Measurements from ENCODE around the gene RPGRIP1L.

GRCh38 chr16:53608094-53608493 is 95.6 kb downstream of the RPGRIP1L start:
- TF ChIP-seq, protein P1, sequence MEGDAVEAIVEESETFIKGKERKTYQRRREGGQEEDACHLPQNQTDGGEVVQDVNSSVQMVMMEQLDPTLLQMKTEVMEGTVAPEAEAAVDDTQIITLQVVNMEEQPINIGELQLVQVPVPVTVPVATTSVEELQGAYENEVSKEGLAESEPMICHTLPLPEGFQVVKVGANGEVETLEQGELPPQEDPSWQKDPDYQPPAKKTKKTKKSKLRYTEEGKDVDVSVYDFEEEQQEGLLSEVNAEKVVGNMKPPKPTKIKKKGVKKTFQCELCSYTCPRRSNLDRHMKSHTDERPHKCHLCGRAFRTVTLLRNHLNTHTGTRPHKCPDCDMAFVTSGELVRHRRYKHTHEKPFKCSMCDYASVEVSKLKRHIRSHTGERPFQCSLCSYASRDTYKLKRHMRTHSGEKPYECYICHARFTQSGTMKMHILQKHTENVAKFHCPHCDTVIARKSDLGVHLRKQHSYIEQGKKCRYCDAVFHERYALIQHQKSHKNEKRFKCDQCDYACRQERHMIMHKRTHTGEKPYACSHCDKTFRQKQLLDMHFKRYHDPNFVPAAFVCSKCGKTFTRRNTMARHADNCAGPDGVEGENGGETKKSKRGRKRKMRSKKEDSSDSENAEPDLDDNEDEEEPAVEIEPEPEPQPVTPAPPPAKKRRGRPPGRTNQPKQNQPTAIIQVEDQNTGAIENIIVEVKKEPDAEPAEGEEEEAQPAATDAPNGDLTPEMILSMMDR (IDR thresholded peaks at IDR 0.05; ENCODE audit: low read depth, low read length, poor library complexity, severe bottlenecking): no peak
- TF ChIP-seq EZH2phosphoT487 (IDR thresholded peaks at IDR 0.05; ENCODE audit: borderline replicate concordance, low read length): no peak
